ENCODE data around the gene TTYH2. TPM values are rescaled to one million over a fixed set of nuclear protein-coding genes. Genes with fewer than 3 reads are reported as not detected.

TTYH2 gene
- polyA plus RNA-seq, 1 experiment = 3.1 TPM

GRCh38 chr17:74235911-74236371 lies 22.6 kb downstream of the TTYH2 start:
- POLR2A ChIA-PET = no interaction called here
- H3K27me3 ChIP-seq (ENCODE audit: control insufficient read depth, insufficient read depth, low read length) = peaks cover 2% of the 10 kb centered on the region
- no peak overlapping the region for H3K27ac ChIP-seq (ENCODE audit: low read depth, low read length)
- CTCF ChIA-PET = no interaction called here
- H3K4me3 ChIP-seq (ENCODE audit: low read depth, low read length) = no peak overlapping the region
- TF ChIP-seq CTCF (IDR thresholded peaks at IDR 0.05; ENCODE audit: low read depth, low read length) = no peak
- no peaks in the 10 kb centered on the region for H3K9me3 ChIP-seq (ENCODE audit: control insufficient read depth, insufficient read depth, low read length)
- DNase-seq (ENCODE audit: low read depth, low spot score) = no peak

GRCh38 chr17:74237321-74237720 lies 23.9 kb downstream of the TTYH2 start:
- Histone ChIP-seq H3K27me3 (ENCODE audit: control insufficient read depth, insufficient read depth, low read length) (peaks cover 2% of the 10 kb centered on the region), H3K27ac (ENCODE audit: low read depth, low read length) (no peak overlapping the region), H3K9me3 (ENCODE audit: control insufficient read depth, insufficient read depth, low read length) (no peaks in the 10 kb centered on the region), H3K4me3 (ENCODE audit: low read depth, low read length) (no peak overlapping the region)
- no peak for TF ChIP-seq CTCF (IDR thresholded peaks at IDR 0.05; ENCODE audit: low read depth, low read length)
- ChIA-PET POLR2A (no interaction called here), CTCF (no interaction called here)
- DNase-seq (ENCODE audit: low read depth, low spot score) = no peak

- Histone ChIP-seq H3K4me3 (ENCODE audit: low read depth, low read length) (no peak overlapping the region), H3K27ac (ENCODE audit: low read depth, low read length) (no peak overlapping the region), H3K9me3 (ENCODE audit: control insufficient read depth, insufficient read depth, low read length) (no peaks in the 10 kb centered on the region), H3K27me3 (ENCODE audit: control insufficient read depth, insufficient read depth, low read length) (peaks cover 2% of the 10 kb centered on the region)
- no peak for DNase-seq (ENCODE audit: low read depth, low spot score)
- no peak for TF ChIP-seq CTCF (IDR thresholded peaks at IDR 0.05; ENCODE audit: low read depth, low read length)
- ChIA-PET CTCF (interaction anchor here (0.6 kb wide), 1 partner anchor 128 kb away, joined by 3 read pairs; no protein-coding TSS in a partner anchor), POLR2A (no interaction called here)
These were observed 25.8 kb downstream of the TTYH2 start for GRCh38 chr17:74239172-74239571.

GRCh38 chr17:74240618-74241205 lies 27.3 kb downstream of the TTYH2 start:
- H3K9me3 ChIP-seq (ENCODE audit: control insufficient read depth, insufficient read depth, low read length) = no peaks in the 10 kb centered on the region

More at GRCh38 chr17:74240618-74241205, 27.3 kb downstream of the TTYH2 start:
- CTCF ChIA-PET = interaction anchor here (1.2 kb wide), 1 partner anchor 41 kb away, joined by 3 read pairs; no protein-coding TSS in a partner anchor
- DNase-seq (ENCODE audit: low read depth, low spot score) = no peak
- H3K27ac ChIP-seq (ENCODE audit: low read depth, low read length) = no peak overlapping the region
- no peak overlapping the region for H3K4me3 ChIP-seq (ENCODE audit: low read depth, low read length)
- peaks cover 2% of the 10 kb centered on the region for H3K27me3 ChIP-seq (ENCODE audit: control insufficient read depth, insufficient read depth, low read length)
- no peak for TF ChIP-seq CTCF (IDR thresholded peaks at IDR 0.05; ENCODE audit: low read depth, low read length)
- POLR2A ChIA-PET = no interaction called here

Measured in AG04450 (cell line).